CD4-positive, alpha-beta T cell treated with Interleukin-12 subunit alpha and Interleukin-12 subunit beta, for 1 hour (primary cell): ENCODE data around the gene CPZ.

ENCODE experiments used
- DNase-seq: peaks from one replicate; pipeline ENCODE4 v3.0.0-alpha.2; 2020

CPZ gene

DNA sequence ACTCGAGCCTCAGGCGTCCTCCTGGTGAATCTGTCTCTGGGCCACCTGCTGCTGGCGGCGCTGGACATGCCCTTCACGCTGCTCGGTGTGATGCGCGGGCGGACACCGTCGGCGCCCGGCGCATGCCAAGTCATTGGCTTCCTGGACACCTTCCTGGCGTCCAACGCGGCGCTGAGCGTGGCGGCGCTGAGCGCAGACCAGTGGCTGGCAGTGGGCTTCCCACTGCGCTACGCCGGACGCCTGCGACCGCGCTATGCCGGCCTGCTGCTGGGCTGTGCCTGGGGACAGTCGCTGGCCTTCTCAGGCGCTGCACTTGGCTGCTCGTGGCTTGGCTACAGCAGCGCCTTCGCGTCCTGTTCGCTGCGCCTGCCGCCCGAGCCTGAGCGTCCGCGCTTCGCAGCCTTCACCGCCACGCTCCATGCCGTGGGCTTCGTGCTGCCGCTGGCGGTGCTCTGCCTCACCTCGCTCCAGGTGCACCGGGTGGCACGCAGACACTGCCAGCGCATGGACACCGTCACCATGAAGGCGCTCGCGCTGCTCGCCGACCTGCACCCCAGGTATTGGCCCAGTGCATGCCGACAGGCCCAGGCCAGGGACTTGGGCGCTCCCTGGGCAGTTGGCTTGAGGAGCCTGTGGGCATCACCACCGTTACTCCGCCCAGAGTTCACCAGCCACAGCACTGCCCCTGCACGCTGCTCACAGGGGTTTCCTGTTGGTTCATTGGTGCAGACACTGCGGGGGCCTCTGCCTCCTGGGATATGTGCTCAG, 11.3 kb upstream of the CPZ start:
- no peak for DNase-seq

- no peak for DNase-seq
Observed at GRCh38 chr4:8582016-8582415, 10.5 kb upstream of the CPZ start.

- DNase-seq: no peak
Observed at GRCh38 chr4:8582436-8582835, 10.1 kb upstream of the CPZ start.

DNA sequence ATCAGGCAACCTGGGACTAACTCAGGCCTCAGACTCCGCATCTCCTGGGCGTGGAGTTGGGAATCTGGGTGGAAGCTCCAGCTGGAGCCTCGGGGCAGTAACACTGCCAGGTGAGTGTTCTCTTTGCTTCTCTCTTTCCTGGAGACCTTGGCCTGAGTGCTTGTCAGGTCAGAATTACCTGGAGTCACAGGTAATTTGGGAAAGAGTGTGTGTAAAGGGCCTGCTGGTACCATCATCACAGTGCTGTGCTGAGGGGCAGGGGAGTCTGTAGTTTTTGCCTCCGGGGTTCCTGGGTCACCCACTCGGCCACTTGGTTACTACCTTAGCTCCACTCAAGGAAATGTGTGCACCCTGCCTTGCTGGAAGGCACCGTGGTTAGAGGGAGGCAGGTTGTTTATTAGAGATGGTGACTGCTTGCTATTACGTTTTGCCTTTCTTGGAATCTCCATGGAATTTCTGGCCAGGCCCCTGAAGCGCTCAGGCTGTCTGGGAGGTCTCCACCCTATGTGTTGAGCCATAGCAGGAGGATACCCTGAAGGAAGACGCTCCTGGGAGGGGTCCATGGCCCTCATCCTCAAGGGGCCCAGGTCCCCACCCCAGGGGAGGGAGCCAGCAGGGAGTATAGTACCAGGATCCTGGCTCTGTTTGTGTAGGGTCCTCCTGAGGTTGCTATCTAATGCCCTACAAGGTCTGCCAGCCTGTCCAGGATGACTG, 9.5 kb upstream of the CPZ start:
- no peak for DNase-seq

DNA sequence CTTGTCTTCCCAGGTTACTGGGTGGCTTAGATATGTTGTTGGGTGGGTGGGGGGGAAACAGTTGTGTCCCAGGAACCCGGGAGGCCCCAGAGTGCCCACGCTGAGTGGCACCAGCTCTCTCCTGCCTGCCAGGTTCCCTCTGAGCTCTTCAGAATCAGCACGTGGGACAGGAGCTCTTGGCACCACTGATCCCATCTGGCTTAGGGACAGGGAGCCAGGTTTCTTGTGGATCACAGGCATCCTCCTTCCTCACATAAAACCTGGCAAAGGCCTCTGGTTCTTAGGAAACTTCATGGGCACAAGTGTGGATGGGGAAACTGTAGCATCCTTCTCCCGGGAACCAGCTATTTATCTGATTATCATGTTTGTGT, 8.9 kb upstream of the CPZ start:
- DNase-seq: no peak

DNA sequence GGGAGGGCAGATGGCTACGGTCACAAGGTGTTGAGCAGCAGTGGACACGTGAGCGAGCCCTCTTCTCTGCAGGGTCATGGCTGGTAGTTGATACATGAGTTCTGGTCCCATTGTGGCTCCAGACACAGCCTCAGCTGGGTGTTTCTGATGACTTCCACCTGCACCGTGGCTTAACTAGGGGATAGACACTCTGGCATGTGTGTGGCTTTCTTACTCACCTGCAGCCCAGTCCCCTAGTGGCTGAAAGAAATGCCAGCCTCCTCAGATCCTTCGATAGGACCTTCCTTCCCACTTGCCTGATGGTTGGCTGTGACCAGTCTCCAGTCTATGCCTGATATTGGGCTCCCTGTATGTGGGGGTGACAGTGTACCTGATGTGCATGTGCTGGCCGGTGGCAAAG, 7.4 kb upstream of the CPZ start:
- DNase-seq: no peak

GRCh38 chr4:8585721-8586212, 6.8 kb upstream of the CPZ start:
- DNase-seq: no peak

GRCh38 chr4:8586246-8586645, 6.3 kb upstream of the CPZ start:
- no peak for DNase-seq

DNA sequence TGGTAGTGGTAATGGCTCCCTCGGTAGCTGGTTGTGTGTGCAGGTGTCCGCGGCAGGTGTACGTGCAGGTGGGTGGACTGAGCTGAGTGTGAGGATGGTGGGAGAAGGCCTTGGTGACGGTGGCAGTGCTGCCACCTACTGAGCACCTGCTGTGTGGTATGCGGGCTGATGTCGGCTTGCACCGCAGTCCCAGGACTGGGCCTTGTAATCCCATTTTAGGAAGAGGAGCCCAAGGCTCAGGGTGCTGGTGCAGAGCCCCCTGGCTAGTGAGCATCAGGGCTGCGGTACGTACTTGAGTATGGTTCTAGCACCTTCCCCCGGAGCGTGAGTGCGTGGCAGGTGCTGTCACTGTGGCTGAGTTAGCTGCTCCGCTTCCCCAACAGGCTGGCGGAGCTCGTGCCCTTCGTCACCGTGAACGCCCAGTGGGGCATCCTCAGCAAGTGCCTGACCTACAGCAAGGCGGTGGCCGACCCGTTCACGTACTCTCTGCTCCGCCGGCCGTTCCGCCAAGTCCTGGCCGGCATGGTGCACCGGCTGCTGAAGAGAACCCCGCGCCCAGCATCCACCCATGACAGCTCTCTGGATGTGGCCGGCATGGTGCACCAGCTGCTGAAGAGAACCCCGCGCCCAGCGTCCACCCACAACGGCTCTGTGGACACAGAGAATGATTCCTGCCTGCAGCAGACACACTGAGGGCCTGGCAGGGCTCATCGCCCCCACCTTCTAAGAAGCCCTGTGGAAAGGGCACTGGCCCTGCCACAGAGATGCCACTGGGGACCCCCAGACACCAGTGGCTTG, 5.7 kb upstream of the CPZ start:
- DNase-seq: no peak

- DNase-seq: no peak
Observed at GRCh38 chr4:8587469-8588195, 4.9 kb upstream of the CPZ start.

DNA sequence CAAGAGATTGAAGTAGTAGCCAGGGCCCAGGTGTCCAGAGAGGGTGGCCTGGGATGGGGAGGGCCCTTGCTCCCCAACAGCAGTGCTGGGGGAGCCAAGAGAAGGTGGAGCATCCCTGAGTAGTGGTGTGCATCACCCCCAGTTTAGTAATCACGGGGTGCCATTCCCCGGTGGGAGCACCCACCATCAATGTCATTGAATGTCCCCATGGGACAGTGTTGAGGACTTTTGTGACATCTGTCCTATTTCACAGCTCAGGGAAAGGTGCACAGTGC, 4.4 kb upstream of the CPZ start:
- DNase-seq: no peak

DNA sequence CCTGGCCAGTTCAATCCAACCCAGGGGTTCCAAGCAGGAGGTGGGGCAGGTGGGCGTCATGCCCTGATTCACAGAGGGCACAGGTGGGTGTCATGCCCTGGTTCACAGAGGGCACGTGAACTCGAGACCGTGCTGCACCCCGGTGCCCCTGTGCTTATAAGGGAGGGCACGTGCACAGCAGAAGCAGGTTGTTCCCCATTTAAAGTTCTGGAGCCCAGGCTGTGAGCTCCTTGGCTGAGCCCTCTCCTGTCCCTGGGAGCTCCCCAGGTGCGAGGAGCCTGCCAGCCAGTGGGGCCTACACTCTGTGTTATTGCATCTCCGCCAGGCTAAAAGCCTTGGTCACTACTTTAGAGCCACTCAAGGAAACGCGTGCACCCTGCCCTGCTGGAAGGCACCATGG, 3.2 kb upstream of the CPZ start:
- DNase-seq: no peak

GRCh38 chr4:8589823-8590545, 2.6 kb upstream of the CPZ start:
- DNase-seq: no peak

DNA sequence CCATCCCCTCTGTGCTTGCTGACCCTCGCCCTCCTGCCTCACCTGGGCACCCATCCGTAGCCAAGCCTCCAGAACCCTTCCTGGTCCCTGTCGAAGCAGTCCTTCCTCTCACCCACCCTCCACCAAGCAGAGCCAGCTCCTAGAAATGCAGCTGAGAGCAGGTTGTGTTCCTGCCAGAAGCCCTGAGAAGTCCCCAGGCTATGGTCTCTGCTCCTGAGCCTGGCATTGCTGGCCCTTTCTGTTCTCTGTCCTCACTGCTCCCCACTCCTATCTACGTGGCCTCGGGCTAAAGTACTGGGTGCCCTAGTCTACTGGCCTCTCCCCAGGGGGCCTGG, 2.1 kb upstream of the CPZ start:
- no peak for DNase-seq

DNA sequence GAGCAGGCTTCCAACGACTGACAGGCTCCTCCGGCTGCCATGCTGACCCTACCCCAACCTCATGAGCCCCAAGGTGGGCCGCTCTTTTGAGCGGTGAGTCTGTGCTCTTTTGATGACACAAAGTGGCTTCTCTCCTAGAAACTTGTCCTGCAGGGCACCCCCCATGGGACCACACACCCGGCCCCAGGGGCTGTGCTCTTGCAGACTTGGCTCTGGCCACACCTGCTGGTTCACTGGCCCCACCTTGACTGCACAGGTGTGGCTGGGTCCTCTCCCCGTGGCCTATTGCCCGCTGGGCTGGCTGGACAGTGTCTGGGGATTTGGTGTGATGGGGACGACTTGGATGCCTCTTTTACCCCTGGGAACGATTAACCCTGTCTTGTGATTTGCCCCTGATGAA, 1.5 kb upstream of the CPZ start:
- no peak for DNase-seq

GRCh38 chr4:8591626-8592365, 769 bp upstream of the CPZ start:
- DNase-seq: no peak

DNA sequence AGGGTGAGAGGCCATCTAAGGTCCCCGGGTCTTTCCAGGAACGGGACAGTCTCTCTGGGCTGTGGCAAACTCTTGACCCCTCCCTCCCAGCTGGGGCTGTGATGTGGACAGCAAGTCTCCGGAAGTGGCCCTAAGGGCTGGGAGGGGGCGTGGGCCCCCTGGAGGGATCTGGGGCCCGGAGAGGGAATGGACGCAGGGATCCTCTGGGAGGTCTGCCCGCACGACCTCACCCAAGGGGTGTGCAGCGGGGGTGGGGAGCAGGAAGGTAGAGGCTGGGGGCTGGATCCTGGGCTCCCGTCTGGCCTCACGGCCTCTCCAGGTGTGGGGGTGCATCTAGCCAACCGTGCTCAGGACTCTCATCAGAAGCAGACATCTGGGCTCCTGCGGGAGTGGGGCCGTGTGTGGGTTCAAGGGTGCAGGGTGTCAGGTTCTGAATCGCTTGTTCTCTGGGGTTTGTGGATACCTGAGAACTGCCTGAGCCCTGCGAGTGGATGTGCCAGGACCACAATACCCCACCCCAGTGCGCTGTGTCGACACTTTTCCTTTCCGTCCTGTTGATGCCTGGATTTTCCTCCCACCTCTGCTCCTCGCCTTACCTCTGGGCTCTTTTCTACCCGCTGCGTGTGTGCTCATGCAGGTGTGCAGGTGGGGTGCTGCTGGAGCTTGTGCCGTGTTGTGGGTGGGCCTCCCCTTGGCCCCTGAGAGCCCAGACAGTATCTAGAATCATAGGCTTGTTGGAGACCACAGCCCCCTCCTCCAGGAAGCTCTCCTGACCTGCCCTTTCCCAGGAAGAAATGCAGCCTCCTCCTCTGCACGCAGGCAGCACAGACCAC, 915 bp downstream of the CPZ start:
- DNase-seq: no peak

GRCh38 chr4:8594097-8595038, 1.8 kb downstream of the CPZ start:
- no peak for DNase-seq

DNA sequence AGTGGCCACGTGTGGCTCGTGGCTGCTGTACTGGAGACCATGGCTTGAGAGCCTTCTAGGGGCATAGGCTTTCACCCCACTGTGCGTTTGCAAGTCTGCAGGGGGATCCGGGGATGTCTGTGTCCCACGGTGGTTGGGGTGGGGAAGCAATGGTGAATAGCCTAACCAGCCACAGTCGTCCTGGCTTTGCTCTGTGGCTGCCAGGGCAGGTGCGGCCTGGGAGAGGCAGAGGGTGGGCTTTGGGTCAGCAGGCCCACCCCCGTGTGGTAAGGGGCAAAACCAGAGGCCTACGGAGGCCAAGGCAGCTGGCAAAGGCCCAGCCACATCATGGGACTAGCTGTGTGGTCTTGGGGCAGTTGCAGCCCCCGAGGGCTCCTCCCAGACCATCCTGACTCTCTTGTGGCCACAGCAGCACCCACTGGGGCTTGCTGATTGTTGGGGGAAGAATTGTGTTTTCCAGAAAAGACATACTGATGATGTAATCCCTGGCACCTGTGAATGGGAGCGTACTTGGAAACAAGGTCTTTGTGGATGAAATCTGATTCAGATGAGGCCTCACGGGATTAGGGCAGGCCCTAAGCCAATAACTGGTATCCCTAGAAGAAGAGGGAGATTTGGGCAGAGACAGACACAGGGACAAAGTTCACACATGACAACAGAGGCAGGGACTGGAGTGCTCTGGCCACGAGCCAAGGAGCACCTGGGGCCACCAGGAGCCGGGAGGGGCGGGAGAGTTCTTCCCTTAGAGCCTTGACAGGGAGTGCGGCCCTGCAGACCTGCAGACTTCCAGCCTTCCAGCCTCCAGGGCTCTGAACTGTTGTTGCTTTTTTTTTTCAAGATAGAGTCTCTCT, 2.9 kb downstream of the CPZ start:
- DNase-seq: no peak
